Spleen (tissue), 11 donors: ENCODE measurements around the gene DNAJC27. TPM values are rescaled to one million over a fixed set of nuclear protein-coding genes. Genes with fewer than 3 reads are reported as not detected.
A peak's percentile ranks its signal among the peaks of the same experiment; 100 is the strongest.

Source experiments
- DNase-seq: peaks from one replicate; pipeline ENCODE4 v3.0.0-alpha.2; 2020
- H3K27ac ChIP-seq, 8 donors: fragments of 200-600 bp; sonication (generic) in 7 of 8; 1 replicate in 4 of 8; 2 replicates in 4 of 8; pipeline versions ENCODE4 v1.5.0 to v1.8.0; 2016 to 2021; ENCODE audit warnings: inconsistent platforms in 4 of 8, mild to moderate bottlenecking in 4 of 8, moderate library complexity in 1 of 8
- H3K27me3 ChIP-seq, 7 donors: fragments of 200-600 bp; sonication (generic) in 6 of 7; replicated peaks in 1 of 7; 1 replicate in 4 of 7; 2 replicates in 3 of 7; pipeline versions ENCODE4 v1.5.0 to v1.8.0; 2016 to 2021; ENCODE audit warnings: inconsistent platforms in 3 of 7, mild to moderate bottlenecking in 1 of 7
- H3K36me3 ChIP-seq, 6 donors: fragments of 200-600 bp; sonication (generic) in 5 of 6; 1 replicate in 4 of 6; 2 replicates in 2 of 6; pipeline versions ENCODE4 v1.5.0 to v1.8.0; 2016 to 2021; ENCODE audit warnings: inconsistent platforms in 2 of 6
- H3K4me1 ChIP-seq, 6 donors: fragments of 200-600 bp; sonication (generic) in 5 of 6; 1 replicate in 3 of 6; 2 replicates in 3 of 6; pipeline versions ENCODE4 v1.5.0 to v1.8.0; 2016 to 2021; ENCODE audit warnings: inconsistent platforms in 3 of 6
- H3K4me3 ChIP-seq, 8 donors: fragments of 200-600 bp; sonication (generic) in 7 of 8; 1 replicate in 4 of 8; 2 replicates in 4 of 8; pipeline versions ENCODE4 v1.5.0 to v1.8.0; 2016 to 2021; ENCODE audit warnings: inconsistent platforms in 4 of 8, mild to moderate bottlenecking in 4 of 8, moderate library complexity in 2 of 8
- H3K9me3 ChIP-seq, 8 donors: fragments of 200-600 bp; sonication (generic) in 7 of 8; 1 replicate in 4 of 8; 2 replicates in 4 of 8; pipeline versions ENCODE4 v1.5.0 to v1.8.0; 2016 to 2021; ENCODE audit warnings: inconsistent platforms in 4 of 8
- POLR2A ChIP-seq, 3 donors: fragments of 450-650 bp; IDR thresholded peaks; one replicate each; pipeline ENCODE4 v1.5.1; 2017; ENCODE audit warnings: antibody characterized with exemption in 3 of 3, mild to moderate bottlenecking in 1 of 3
- POLR2AphosphoS5 ChIP-seq, 3 donors: sonication (generic); formaldehyde crosslinking; IDR thresholded peaks; one replicate each; pipeline ENCODE4 v1.5.1; 2017; ENCODE audit warnings: antibody characterized with exemption in 3 of 3
- WGBS, 5 donors: extraction: QIAGEN DNeasy Blood & Tissue Kit in 3 of 5; methylation state at CpG; one replicate each; pipeline versions ENCODE4 v1.1.5 to v1.1.7; 2013 to 2018; 5-methylcytosine and 5-hydroxymethylcytosine counted together
- intact Hi-C: fragments of 100-400 bp; cut with DNase I; formaldehyde crosslinking; loops from one replicate; pipeline ENCODE4 v1.15.0; 2023; ENCODE audit warnings: low total_unique reads
- polyA plus RNA-seq, 3 donors: library from polyadenylated mRNA; stranded (reverse); fragments of 200-250 nt; gene quantifications; one replicate each; pipeline ENCODE4 v1.2.1, GENCODE V29; 2013
- total RNA-seq, 7 donors: library from RNA; depleted of rRNA in 3 of 7; stranded (reverse); fragments of >200 nt in 3 of 7; fragmentation: NEBNext Ultra II Directional in 4 of 7; extraction: Animal tissue kit (Norgen Biotek cat#: 25700) in 4 of 7; gene quantifications; one replicate each; pipeline versions ENCODE4 v1.1.0 to v1.2.1, GENCODE V29; 2016 to 2021
- TF ChIP-seq, protein P1 (sequence below), 11 experiments: fragments of 200-600 bp in 7 of 11; fragments of 450-650 bp in 4 of 11; sonication (generic) in 4 of 11; IDR thresholded peaks in 8 of 11; conservative IDR thresholded peaks in 3 of 11; 1 replicate in 7 of 11; 2 replicates in 4 of 11; pipeline versions ENCODE4 v1.4.0 to v1.8.0; 2016 to 2021; ENCODE audit warnings: antibody characterized with exemption in 11 of 11, inconsistent platforms in 4 of 11, mild to moderate bottlenecking in 1 of 11
- donor health status: healthy with polysubstance abuse.
- donor health status: DM: no; HTN: no; CAD: no; lungs with moderate emphysema.
- donor health status: DM: no; HTN: no; CAD: no.
- donor health status: Bipolar disorder and iron deficiency.
- donor health status: healthy.
- donor health status: DM: no; HTN: no; CAD: no.
- donor health status: DM: yes; HTN: yes; CAD: no.

The DNAJC27 gene
- total and polyA plus RNA-seq, 10 donors, result 1.7 to 10.5 (median 6.9) TPM

DNA sequence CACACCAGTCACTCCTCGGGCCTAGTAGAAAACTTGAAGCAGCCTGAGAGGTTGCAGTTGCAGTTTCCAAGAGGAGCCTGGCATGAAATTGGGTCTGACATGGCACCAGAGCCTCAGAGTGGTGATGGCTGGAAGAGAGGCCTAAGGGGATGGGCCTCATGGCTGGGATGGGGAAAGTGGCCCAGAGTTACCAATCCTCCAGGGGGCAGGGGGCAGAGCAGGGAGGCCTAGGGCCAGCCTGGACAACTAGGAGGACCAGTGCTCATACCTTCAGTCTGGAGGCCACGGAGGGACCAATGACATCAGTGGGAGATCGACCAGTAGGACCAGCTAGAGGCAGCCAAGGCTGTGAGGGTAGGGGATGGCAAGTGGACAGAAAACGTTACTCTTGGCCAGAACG is 36.6 kb downstream of the DNAJC27 start:
- DNase-seq, result no peak
- H3K4me1 ChIP-seq, result peaks cover 0 to 6% (median 0%) of the 10 kb centered on the region in 6 donors
- no peak overlapping the region for H3K4me3 ChIP-seq
- H3K9me3 ChIP-seq, result no peaks in the 10 kb centered on the region
- WGBS, 5 donors, result 75 to 93% (median 87%) methylated on average over 5 of the region's 5 CpGs
- intact Hi-C loops, result no loop called here
- H3K27me3 ChIP-seq, result no peaks in the 10 kb centered on the region
- H3K27ac ChIP-seq, result no peak overlapping the region
- TF ChIP-seq, protein P1, sequence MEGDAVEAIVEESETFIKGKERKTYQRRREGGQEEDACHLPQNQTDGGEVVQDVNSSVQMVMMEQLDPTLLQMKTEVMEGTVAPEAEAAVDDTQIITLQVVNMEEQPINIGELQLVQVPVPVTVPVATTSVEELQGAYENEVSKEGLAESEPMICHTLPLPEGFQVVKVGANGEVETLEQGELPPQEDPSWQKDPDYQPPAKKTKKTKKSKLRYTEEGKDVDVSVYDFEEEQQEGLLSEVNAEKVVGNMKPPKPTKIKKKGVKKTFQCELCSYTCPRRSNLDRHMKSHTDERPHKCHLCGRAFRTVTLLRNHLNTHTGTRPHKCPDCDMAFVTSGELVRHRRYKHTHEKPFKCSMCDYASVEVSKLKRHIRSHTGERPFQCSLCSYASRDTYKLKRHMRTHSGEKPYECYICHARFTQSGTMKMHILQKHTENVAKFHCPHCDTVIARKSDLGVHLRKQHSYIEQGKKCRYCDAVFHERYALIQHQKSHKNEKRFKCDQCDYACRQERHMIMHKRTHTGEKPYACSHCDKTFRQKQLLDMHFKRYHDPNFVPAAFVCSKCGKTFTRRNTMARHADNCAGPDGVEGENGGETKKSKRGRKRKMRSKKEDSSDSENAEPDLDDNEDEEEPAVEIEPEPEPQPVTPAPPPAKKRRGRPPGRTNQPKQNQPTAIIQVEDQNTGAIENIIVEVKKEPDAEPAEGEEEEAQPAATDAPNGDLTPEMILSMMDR (IDR thresholded peaks at IDR 0.05 in 8 of 11, conservative IDR thresholded peaks at IDR 0.05 in 3 of 11), result no peak
- TF ChIP-seq POLR2A (IDR thresholded peaks at IDR 0.05), result no peak
- no peak for TF ChIP-seq POLR2AphosphoS5 (IDR thresholded peaks at IDR 0.05)
- no peaks in the 10 kb centered on the region for H3K36me3 ChIP-seq

GRCh38 chr2:24932715-24933114 is 39.0 kb downstream of the DNAJC27 start:
- Histone ChIP-seq H3K9me3 (no peaks in the 10 kb centered on the region), H3K36me3 (no peaks in the 10 kb centered on the region), H3K27ac (no peak overlapping the region), H3K27me3 (no peaks in the 10 kb centered on the region), H3K4me3 (no peak overlapping the region), H3K4me1 (peaks cover 0 to 6% (median 0%) of the 10 kb centered on the region in 6 donors)
- 79 to 92% (median 90%) methylated on average over 5 of the region's 5 CpGs for WGBS, 5 donors
- TF ChIP-seq, protein P1 (IDR thresholded peaks at IDR 0.05 in 8 of 11, conservative IDR thresholded peaks at IDR 0.05 in 3 of 11), result no peak
- TF ChIP-seq POLR2AphosphoS5 (IDR thresholded peaks at IDR 0.05) (no peak), POLR2A (IDR thresholded peaks at IDR 0.05) (no peak)
- intact Hi-C loops, result no loop called here
- DNase-seq, result no peak

- DNase-seq, result peak; percentile 58
- 15 to 32% (median 20%) methylated on average over 4 to 6 of the region's 6 CpGs for WGBS, 5 donors
- intact Hi-C loops, result no loop called here
- H3K9me3 ChIP-seq, result no peaks in the 10 kb centered on the region
- peaks cover 0 to 11% (median 0%) of the 10 kb centered on the region in 7 donors for H3K27me3 ChIP-seq
- H3K4me3 ChIP-seq, result no peak overlapping the region
- no peaks in the 10 kb centered on the region for H3K36me3 ChIP-seq
- TF ChIP-seq, protein P1 (IDR thresholded peaks at IDR 0.05 in 8 of 11, conservative IDR thresholded peaks at IDR 0.05 in 3 of 11), result no peak
- no peak for TF ChIP-seq POLR2AphosphoS5 (IDR thresholded peaks at IDR 0.05)
- TF ChIP-seq POLR2A (IDR thresholded peaks at IDR 0.05), result no peak
- no peak overlapping the region for H3K27ac ChIP-seq
- H3K4me1 ChIP-seq, result peaks cover 0 to 21% (median 14%) of the 10 kb centered on the region in 6 donors
These were observed 41.0 kb downstream of the DNAJC27 start for GRCh38 chr2:24930768-24931167.

DNA sequence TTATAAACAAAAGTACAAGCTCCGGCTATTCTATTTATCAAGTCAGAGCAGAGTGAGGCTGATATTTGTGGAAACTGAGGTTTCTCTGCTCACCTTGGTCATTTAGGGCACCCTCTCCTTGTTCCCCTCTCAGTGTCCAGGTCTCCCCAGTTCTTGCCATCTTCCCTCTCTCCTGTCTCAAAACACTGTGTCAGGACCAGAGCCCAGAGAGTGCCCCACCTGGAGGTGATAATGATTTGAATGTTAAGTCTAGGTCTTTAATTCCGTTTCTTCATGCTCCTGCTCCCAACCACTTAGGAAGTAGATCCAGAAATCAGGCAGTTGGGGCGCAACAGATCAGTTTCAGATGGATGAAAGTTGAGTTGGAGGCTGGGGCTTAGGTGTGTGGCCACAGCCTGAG is 42.5 kb downstream of the DNAJC27 start:
- 90 to 97% (median 96%) methylated on average over 3 of the region's 3 CpGs for WGBS, 5 donors
- H3K27ac ChIP-seq, result no peak overlapping the region
- H3K27me3 ChIP-seq, result peaks cover 0 to 11% (median 0%) of the 10 kb centered on the region in 7 donors
- intact Hi-C loops, result no loop called here
- H3K36me3 ChIP-seq, result no peaks in the 10 kb centered on the region
- no peak for DNase-seq
- no peak overlapping the region for H3K4me3 ChIP-seq
- no peaks in the 10 kb centered on the region for H3K9me3 ChIP-seq
- TF ChIP-seq POLR2AphosphoS5 (IDR thresholded peaks at IDR 0.05), result no peak
- TF ChIP-seq POLR2A (IDR thresholded peaks at IDR 0.05), result no peak
- TF ChIP-seq, protein P1 (IDR thresholded peaks at IDR 0.05 in 8 of 11, conservative IDR thresholded peaks at IDR 0.05 in 3 of 11), result no peak
- H3K4me1 ChIP-seq, result peaks cover 0 to 21% (median 14%) of the 10 kb centered on the region in 6 donors
